Measurements from ENCODE around the gene RPRD2.
A peak's percentile ranks its signal among the peaks of the same experiment; 100 is the strongest.
"Not testable (repeated sequence)": the region's sequence is repeated elsewhere in the genome, so short reads cannot be mapped to it uniquely, and the experiment has no call there.

Gene RPRD2

DNA sequence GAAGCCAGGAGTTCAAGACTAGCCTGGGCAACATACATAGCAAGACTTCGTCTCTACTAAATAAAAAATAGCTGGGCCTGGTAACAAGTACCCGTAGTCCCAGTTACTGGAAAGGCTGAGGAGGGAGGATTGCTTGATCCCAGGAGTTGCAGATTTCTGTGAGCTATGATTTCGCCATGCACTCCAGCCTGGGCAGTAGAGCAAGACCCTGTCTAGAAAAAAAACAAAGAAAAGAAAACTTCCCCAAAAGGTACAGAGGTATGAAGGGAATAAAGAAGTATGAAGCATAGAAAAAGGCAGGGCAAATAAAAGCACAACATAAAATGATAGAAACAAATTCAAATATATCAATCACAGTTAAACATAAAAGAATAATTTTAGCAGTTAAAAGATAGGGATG, 28.7 kb downstream of the RPRD2 start:
- no peak for DNase-seq

DNA sequence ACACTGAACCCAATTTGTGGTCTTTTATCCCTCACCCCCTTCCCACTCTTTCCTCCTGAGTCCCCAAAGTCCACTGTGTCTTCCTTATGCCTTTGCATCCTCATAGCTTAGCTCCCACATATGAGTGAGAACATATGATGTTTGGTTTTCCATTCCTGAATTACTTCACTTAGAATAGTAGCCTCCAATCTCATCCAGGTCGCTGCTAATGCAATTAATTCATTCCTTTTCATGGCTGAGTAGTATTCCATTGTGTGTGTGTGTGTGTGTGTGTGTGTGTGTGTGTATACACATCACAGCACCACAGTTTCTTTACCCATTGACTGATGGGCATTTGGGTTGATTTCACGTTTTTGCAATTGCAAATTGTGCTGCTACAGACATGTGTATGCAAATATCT, 31.2 kb downstream of the RPRD2 start:
- DNase-seq, result not testable (repeated sequence)

DNA sequence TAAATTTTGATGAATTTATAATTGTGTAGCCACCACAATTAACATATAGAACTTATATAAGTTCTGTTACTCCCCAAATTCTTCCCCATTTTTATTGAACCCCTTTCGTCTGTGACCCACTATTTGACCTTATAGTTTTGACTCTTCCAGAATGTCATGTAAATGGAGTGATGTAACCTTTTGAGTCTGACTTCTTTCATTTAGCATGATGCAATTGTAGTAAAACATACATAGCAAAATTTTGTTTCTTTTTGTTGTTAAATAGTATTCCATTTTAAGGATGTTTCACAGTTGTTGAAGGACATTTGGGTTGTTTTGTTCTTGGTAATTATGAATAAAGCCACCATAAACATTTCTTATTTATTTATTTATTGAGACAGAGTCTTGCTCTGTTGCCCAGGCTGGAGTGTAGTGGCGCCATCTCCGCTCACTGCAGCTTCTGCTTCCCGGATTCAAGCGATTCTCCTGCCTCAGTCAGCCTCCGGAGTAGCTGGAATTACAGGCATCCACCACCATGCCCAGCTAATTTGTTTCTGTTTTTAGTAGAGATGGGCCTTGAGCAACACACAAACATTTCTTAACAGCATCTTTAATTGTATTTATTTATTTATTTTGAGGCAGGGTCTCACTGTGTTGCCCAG, 33.6 kb downstream of the RPRD2 start:
- DNase-seq, result no peak

DNA sequence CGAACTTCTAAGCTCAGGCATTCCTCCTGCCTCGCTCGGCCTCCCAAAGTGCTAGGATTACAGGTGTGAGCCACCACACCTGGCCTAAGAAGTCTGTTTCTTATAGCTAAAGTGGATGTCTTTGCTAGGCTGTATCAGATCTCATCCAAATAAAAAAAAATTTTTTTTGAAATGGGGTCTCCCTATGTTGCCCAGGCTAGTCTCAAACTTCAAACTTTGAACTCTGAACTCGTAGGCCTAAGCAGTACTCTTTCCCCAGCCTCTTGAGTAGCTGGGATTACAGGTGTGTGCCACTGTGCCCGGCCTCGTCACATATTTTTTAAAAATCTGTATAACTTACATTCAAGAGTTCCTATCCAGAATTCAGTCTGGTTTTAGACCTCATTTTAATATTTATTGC, 40.5 kb downstream of the RPRD2 start:
- DNase-seq, result no peak

DNA sequence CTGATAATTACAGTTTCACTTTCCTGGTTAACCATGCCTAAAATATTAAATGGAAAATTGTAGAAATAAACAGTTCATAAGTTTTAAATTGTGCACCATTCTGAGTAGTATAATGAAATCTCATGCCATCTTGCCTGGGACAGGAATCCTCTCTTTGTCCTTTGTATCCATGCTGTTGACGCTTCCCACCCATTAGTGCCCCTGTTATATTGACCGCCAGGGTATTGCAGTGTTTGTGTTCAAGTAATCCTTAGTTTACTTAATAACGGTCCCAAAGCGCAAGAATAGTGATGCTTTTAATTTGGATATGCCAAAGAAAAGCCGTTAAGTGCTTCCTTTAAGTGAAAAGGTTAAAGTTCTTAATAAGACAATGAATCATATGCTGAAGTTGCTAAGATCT, 41.7 kb downstream of the RPRD2 start:
- DNase-seq, result no peak

DNA sequence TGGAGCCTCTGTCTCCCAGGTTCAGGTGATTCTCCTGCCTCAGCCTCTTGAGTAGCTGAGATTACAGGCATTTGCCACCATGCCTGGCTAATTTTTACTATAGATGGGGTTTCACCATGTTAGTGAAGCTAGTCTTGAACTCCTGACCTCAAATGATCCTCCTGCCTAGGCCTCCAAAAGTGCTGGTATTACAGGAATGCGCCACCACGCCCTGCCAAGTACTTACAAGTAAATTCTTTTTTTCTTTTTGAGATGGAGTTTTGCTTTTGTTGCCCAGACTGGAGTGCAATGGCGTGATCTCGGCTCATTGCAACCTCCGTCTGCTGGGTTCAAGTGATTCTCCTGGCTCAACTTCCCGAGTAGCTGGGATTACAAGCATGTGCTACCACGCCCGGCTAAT, 42.5 kb downstream of the RPRD2 start:
- DNase-seq, result no peak

DNA sequence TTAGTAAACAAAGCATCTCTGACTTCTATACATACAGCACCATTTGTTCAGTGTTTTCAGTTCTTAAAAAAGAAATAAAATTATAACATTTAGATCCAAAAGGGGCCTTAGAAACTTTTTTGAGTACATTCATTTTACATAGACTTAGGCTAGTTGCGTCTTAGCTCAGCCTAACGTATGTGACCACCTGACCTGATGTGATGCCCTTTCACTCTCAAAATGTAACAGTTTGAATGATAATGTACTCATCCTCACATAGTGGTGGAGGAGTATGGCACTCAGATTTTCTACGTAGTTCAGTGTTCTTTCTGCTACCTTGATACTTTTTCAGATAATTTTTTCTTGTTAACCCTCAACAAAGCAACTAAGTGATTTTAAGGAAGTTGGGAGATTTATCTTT, 43.4 kb downstream of the RPRD2 start:
- DNase-seq, result no peak

DNA sequence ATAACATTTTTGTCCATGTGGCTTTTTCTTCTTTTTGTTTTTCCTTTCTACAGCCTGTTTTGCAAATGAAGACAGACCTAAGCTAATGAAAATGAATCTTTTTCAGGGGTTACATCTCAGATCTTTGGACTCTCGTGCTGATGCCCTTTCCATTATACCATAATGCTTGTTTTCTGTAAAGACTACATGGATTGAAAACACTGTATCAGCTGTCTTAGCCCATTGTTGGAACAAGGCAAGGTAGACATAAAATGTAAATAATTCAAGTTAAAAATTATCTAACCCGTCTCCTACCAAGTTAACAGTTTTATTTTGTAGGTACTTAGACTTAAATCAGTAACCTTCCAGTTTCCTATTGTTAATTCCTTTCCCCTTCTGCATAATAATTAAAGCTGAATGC, 44.9 kb downstream of the RPRD2 start:
- DNase-seq, result no peak

DNA sequence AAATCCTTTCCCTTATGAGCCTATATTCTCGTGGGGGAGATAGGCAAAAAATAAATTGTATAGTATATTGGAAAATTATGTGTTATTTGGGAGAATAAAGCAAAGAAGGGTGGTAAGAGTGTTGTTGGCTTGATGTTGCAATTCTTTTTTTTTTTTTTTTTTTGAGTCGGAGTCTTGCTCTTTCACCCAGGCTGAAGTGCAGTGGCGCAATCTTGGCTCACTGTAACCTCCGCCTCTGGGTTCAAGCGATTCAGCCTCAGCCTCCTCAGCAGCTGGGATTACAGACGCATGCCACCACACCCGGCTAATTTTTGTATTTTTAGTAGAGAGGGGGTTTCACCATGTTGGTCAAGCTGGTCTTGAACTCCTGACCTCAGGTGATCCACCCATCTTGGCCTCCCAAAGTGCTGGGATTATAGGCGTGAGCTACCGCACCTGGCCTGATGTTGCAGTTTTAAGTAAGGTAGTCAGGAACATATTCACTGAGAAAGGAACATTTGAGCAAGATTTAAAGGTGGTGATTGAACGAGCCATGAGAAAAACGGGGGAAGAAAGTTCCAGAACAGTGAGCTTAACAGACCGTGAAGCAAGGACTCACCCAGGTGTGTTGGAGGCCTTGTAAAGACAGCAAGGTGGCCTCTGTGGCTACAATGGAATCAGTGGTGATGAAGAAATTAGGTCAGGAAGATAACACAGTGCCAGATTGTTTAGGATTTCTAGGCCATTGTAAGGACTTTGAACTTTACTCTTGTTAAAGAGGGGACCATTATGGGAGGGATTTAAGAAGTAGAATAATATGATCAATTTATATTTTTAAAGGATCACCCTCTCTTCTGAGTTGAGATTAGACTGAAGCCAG, 45.8 kb downstream of the RPRD2 start:
- no peak for DNase-seq

DNA sequence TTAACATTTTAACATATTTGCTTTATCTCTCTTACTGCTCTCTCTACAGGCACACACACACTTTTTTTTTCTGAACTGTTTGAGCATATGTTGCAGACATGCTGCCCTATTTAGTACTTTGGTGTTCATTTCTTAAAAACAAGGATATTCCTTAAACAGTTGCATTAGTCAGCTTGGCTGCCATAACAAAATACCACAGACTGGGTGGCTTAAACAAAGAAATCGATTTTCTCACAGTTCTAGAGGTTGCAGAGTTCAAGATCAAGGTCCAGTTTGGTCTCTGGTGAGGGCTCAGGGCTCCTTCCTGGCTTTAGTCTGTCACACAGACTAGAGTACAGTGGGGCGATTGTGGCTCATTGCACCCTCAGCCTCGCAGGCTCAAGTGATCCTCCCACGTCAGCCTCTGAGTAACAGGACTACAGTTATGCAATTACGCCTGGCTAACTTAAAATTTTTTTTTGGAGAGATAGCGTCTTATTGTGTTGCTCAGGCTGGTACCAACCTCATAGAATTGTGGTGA, 46.7 kb downstream of the RPRD2 start:
- no peak for DNase-seq

DNA sequence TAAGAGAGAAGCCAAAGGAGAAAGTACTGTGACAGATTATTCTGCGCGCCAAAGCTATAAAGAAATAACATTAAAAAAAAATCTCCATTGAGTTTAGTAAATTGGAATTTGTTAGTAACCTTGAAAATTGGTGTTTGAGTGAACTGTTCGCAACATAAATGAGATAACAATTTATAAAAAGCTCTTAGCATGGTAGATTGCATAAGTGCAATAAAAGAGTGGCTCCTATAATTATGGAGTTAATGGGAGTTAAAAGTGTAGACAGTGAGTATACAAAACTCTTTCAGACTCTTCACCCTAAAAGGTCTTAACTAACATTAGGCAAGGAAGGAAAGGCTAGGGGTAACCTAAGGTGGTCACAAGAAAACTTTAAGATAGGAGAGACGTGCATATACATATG, 50.6 kb downstream of the RPRD2 start:
- DNase-seq, result no peak

DNA sequence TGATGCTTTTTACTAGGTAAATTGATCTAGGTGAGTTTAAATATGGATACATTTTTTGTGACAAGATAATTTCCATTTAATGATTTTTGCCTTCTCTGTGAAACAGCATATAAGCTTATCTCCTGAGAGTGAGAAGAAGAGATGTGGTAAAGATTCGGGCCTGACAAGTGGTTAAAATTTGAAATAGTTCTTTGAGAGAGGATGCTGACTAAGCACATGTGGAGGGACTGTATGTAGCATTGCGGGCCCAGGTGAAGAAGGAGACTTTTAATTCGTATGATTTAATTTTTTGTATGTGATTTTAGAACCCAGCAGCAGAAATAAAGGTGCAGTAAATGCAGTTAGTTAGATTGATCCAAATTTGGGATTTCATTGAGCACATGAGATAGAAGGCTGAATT, 51.9 kb downstream of the RPRD2 start:
- DNase-seq, result no peak

DNA sequence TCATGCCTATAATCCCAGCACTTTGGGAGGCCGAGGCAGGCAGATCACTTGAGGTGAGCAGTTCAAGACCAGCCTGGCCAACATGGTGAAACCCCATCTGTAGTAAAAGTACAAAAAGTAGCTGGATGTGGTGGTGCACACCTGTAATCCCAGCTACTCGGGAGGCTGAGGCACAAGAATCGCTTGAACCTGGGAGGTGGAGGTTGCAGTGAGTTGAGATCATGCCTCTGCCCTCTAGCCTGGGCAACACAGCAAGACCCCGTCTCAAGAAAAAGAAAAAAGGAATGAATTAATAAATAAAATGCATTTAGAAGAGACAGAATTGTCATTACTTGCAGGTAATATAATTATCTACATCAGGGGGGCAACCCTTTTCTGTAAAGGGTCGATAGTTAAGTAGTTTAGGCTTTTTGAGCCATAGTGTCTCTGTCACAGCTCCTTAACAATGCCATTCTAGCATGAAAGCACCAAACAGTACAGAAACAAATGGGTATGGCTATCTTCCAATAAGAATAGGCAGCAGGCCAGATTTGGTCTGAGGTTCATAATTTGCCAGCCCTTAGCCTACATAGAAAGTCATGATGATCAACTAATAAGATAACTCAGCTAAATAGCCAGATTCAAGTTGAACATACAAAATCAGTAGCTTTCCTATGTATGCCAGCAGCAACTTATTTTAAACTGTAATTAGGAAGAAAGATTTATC, 56.8 kb downstream of the RPRD2 start:
- no peak for DNase-seq

DNA sequence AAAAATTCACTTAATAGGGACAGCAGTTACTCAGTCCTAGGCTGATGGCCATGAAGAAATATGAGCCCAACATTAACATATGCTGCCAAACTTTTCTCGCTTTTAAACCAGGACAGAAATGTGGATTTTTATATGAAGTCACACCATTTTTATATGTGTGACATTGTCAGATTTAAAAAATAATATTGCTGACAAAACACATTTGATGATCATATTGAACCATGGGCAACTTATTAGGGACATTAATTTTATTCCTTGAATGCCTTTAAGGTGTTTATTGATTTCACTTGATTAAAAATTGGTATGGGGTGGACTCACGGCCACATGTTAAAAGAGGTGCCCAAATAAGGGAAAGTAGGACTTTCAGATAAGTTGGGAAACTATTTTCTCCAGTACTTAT, 58.6 kb downstream of the RPRD2 start:
- DNase-seq, result no peak

DNA sequence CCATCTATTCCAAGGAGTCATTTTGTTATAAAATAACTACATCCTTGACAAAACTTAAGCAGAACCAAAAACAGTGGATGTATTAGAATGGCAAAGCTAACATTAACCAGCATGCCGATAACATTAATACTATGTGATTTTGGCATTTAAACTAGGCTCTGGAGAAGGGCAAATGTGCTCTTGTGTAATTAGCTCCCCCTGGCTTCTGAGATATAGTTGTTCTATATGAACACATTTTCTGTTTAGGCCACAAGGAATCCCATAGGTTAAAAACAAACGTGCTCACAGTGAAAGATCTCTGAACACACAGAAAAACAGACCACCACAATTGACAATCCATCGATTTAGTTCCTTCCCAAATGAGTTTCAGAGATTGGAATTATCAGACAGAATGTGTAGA, 65.9 kb downstream of the RPRD2 start:
- peak in 1 of 2 donors; percentile 34 for DNase-seq

DNA sequence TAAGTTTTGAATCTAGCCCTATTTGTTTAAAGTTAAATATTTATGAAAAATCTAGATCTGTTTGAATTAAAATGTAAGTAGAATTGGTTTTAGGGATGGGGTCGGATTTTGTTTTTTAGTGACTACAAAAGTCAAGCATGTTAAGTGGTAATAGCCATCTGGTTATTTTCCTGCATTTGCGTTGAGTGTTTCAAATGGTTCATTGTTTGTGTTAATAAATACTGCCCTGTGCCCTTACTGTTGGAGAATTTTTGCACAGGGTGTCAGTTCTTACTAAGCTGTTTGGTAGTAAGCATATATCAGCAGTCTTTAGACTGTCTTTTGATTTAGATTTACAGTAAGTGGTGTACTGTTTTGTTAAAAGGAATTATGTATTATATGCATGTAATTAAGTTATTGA, 77.2 kb downstream of the RPRD2 start:
- DNase-seq, result no peak

DNA sequence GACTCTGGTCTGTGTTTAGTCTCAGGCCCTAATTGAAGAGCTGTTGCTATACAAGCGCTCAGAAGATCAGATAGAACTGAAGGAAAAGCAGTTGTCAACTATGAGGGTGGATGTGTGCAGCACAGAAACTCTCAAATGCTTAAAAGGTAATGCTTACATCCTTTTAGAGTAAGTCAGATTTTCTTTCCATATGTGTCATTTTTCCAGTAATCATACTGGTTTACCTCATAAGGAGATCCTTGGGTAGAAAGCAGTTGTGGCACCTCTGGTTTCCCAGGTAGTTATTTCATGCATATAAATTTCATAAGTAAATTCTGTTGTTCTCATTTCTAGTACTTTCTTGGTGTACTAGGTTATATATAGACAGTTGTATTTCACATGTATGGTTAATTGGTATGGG, 80.3 kb downstream of the RPRD2 start:
- no peak for DNase-seq

DNA sequence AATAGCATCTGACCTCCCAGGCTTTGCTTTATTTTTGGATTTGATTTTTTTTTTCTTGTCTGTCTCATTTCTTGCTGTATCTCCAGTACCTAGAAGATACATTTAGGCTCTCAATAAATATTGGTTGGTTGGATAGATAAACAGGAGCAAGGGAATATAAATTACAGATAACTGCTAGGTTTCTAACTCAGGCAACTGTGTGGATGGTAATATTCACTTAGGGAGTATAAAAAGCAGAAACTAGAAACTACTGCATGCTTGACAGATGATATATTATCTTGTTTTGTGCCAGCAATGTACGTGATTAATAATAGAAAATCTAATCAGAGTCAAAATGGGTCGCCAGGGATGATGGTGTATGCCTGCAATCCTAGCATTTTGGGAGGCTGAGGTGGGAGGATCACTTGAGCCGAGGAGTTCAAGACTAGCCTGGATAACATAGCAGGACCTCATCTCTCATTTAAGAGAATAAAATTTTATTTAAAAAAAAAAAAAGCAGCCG, 92.2 kb downstream of the RPRD2 start:
- DNase-seq, result no peak

DNA sequence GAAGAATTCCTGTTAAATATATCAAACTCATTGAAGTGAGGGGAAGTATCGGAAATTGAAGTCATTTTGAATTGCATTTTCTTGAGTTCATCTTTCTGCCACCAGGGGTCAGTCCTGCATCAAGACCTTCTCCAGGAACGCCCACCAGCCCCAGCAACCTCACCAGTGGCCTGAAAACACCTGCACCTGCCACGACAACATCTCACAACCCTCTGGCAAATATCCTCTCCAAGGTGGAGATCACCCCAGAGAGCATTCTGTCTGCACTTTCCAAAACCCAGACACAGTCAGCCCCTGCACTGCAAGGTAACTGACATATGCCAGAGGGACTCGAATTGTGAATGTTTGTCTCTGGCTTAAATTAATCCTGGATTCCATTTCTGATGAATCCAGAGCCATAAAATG, 100.5 kb downstream of the RPRD2 start:
- DNase-seq, result peak; percentile 74 to 79

DNA sequence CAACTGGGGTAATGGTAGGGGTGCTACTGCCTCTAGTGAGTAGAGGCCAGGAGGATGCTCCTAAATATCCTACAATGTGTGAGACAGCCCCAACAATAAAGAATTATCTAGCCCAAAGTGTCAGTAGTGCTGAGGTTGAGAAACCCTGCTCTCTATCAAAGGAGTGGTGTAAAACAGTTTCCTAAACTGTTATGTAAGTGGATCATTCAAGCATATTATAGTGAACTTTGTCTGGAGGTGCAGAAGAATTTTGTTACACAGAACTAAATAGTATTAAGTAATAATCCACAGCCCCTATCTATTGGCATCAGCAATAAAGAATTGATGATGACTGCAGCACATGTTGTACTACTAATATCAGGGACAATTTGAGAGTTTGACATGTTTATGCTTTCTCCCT, 103.0 kb downstream of the RPRD2 start:
- no peak for DNase-seq

DNA sequence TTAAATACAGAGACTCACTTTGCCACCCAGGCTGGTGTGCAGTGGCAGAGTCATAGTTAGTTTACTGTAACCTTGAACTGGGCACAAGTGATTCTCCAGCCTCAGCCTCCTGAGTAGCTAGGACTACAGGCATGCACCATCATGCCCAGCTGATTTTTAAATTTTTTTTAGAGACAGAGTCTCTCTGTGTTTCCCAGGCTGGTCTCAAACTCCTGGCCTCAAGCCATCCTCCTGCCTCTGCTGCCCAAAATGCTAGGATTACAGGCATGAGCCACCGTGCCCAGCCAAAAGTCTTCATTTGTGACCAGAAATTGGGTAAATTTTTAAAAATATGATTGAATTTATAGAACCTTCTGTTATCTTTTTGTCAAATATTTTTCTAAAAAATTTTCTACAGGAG, 105.3 kb downstream of the RPRD2 start:
- DNase-seq, result no peak

DNA sequence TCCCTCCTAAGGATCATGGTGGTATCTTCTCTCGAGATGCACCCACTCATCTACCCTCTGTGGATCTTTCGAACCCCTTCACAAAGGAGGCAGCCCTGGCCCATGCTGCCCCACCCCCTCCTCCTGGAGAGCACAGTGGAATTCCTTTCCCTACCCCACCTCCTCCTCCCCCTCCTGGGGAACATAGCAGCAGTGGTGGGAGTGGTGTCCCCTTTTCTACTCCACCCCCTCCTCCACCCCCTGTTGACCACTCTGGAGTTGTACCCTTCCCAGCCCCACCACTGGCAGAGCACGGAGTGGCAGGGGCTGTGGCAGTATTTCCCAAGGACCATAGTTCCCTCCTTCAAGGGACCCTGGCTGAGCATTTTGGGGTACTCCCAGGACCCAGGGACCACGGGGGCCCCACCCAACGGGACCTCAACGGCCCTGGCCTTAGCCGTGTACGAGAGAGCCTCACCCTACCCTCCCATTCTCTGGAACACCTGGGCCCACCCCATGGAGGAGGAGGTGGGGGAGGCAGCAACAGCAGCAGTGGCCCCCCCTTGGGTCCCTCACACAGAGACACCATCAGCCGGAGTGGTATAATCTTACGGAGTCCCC, 108.8 kb downstream of the RPRD2 start:
- DNase-seq, result no peak

DNA sequence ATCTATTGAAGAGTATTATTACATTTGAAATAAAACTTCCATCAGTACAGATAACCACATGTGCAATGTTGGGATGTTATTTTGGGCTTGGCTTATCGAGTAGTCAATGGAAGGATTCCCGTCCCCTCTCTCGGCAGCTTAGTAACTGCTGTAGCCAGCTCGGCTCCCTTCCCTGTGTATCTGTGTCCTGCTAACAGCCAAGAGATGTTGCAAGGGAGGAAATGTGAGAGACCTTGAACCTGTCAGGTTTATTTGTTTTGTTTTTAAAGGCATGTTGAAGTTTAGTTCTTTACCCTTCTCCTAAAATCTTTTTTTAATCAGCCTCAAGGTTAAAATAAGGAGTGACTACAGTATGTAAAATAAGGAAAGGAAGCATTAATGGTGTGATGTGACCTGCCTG, 109.7 kb downstream of the RPRD2 start:
- no peak for DNase-seq

Data from CD4-positive, alpha-beta T cell treated with Interleukin-4 for 1 hour (primary cell).